Adrenal gland (tissue), 12 donors: ENCODE measurements around the gene PTPN14. TPM values are rescaled to one million over a fixed set of nuclear protein-coding genes. Genes with fewer than 3 reads are reported as not detected.

Experiments
- DNase-seq, 7 donors: peaks; one replicate each; pipeline ENCODE4 v3.0.0-alpha.2; 2019 to 2020
- H3K27ac ChIP-seq, 5 donors: fragments of 200-600 bp; sonication (generic) in 4 of 5; 1 replicate in 3 of 5; 2 replicates in 2 of 5; pipeline versions ENCODE4 v1.5.1 to v1.8.0; 2016 to 2020; ENCODE audit warnings: mild to moderate bottlenecking in 1 of 5
- H3K27me3 ChIP-seq: fragments of 200-600 bp; 2 replicates; pipeline ENCODE4 v1.8.0; 2021
- H3K36me3 ChIP-seq, 2 donors: fragments of 200-600 bp; replicated peaks in 1 of 2; 1 replicate in 1 of 2; 2 replicates in 1 of 2; pipeline versions ENCODE4 v1.5.1 to v1.8.0; 2018 to 2022
- H3K4me1 ChIP-seq, 2 donors: fragments of 200-600 bp; replicated peaks in 1 of 2; 1 replicate in 1 of 2; 2 replicates in 1 of 2; pipeline versions ENCODE4 v1.5.1 to v1.8.0; 2018 to 2021
- H3K4me3 ChIP-seq, 4 donors: fragments of 200-600 bp; sonication (generic) in 3 of 4; one replicate each; pipeline ENCODE4 v1.5.1; 2016 to 2018
- H3K9me3 ChIP-seq, 3 donors: fragments of 200-600 bp; sonication (generic) in 1 of 3; replicated peaks in 1 of 3; 1 replicate in 2 of 3; 2 replicates in 1 of 3; pipeline versions ENCODE4 v1.5.1 to v1.8.0; 2016 to 2021
- CTCF ChIP-seq, 6 experiments: fragments of 450-650 bp in 4 of 6; fragments of 200-600 bp in 2 of 6; sonication (generic) in 1 of 6; IDR thresholded peaks; 1 replicate in 5 of 6; 2 replicates in 1 of 6; pipeline versions ENCODE4 v1.5.1 to v1.8.0; 2016 to 2021; ENCODE audit warnings: antibody characterized with exemption in 6 of 6, mild to moderate bottlenecking in 2 of 6, moderate library complexity in 1 of 6
- POLR2A ChIP-seq, 2 donors: fragments of 450-650 bp; IDR thresholded peaks; one replicate each; pipeline ENCODE4 v1.6.1; 2017; ENCODE audit warnings: antibody characterized with exemption in 2 of 2, mild to moderate bottlenecking in 2 of 2, moderate library complexity in 1 of 2
- WGBS, 4 donors: extraction: QIAGEN DNeasy Blood & Tissue Kit in 2 of 4; methylation state at CpG; one replicate each; pipeline versions ENCODE4 v1.1.5 to v1.1.7; 2013 to 2017; 5-methylcytosine and 5-hydroxymethylcytosine counted together
- intact Hi-C, 2 donors: fragments of 100-400 bp; cut with DNase I; formaldehyde crosslinking; loops; one replicate each; pipeline versions ENCODE4 v1.14.1 to v1.15.0; 2022 to 2023
- polyA plus RNA-seq, 3 donors: library from polyadenylated mRNA; stranded (reverse); fragments of 200-250 nt in 2 of 3; fragments of 350-450 nt in 1 of 3; fragmentation: Illumina TruSeq in 1 of 3; extraction: RNeasy Lipid Tissue Mini Kit (QIAGEN cat#74804) in 1 of 3; gene quantifications; one replicate each; pipeline ENCODE4 v1.2.3, GENCODE V29; 2013 to 2014
- total RNA-seq, 9 donors: library from RNA; depleted of rRNA in 4 of 9; stranded (reverse); fragments of >200 nt in 4 of 9; fragments of 120-200 nt in 1 of 9; fragmentation: NEBNext Ultra II Directional in 1 of 9; extraction: Animal tissue kit (Norgen Biotek cat#: 25700) in 1 of 9; gene quantifications; one replicate each; pipeline versions ENCODE4 v1.1.0 to v1.2.4, GENCODE V29; 2013 to 2023
- donor health status: healthy with polysubstance abuse.
- donor health status: Bipolar disorder and iron deficiency.
- donor health status: DM: yes; HTN: yes; CAD: no.
- donor health status: DM: no; HTN: no; CAD: no.
- donor health status: DM: no; HTN: no; CAD: no.
- donor health status: DM: yes; HTN: yes; CAD: no.

PTPN14 gene
- total and polyA plus RNA-seq, 12 donors = 7.9 to 96.2 (median 32.0) TPM

DNA sequence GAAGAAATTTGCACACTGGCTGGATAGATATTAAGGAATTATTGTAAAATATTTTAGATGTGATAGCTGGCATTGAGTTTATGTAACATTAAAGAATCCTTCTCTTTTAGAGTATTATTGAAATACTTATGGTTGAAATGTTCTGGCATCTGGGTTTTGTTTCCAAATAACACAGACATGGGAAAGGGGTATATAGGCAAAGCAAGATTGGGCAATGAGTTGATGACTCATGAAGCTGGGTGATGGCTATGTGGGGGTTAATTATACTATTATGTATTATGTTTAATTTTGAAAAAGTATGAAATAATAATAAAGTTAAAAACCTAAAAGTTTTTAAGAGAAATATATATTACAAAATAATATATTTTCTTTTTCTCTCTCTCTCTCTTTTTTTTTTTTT lies 12.5 kb upstream of the PTPN14 start:
- H3K4me1 ChIP-seq = no peaks in the 10 kb centered on the region
- peaks cover 3% of the 10 kb centered on the region for H3K27me3 ChIP-seq
- H3K36me3 ChIP-seq = no peaks in the 10 kb centered on the region
- no peaks in the 10 kb centered on the region for H3K9me3 ChIP-seq
- no peak overlapping the region for H3K4me3 ChIP-seq
- no peak overlapping the region for H3K27ac ChIP-seq
- TF ChIP-seq POLR2A (IDR thresholded peaks at IDR 0.05) (no peak), CTCF (IDR thresholded peaks at IDR 0.05) (no peak)
- intact Hi-C loops = no loop called here
- DNase-seq = no peak

DNA sequence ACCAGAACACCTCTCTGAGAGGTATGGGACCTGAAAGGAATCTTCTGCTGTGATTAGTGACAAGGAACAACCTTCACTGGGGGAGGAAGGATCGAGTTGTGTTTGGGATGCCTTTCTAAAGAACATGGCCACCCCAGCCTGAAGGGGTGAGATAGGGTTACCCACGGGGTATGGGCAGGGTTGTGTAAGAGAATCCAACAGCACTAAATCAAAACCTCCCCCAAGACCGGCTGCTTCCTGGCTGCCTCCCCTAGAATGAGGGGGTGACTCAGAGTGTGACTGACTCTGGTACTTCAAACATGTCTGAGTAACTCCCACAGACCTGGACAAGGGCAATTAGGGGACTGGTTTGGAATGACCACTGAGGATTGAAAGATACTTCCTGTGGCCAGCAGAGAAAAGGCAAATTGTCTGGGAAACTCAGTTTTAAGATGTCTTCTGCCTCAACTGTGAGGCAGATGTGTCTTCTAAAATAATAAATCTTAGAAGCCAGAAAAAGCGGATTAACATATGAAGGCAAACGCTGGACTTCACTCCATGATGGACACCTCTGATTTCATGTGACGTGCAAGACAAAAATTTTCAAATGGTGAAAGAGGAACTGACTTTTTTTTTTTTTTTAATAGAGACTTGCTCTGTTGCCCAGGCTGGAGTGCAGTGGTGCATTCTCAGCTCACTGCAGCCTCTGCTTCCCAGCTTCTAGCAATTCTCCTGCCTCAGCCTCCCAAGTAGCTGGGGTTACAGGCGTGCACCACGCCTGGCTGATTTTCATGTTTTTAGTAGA lies 6.7 kb upstream of the PTPN14 start:
- TF ChIP-seq POLR2A (IDR thresholded peaks at IDR 0.05) (no peak), CTCF (IDR thresholded peaks at IDR 0.05) (no peak)
- Histone ChIP-seq H3K4me3 (no peak overlapping the region), H3K27me3 (peaks cover 3% of the 10 kb centered on the region), H3K27ac (no peak overlapping the region), H3K9me3 (no peaks in the 10 kb centered on the region), H3K4me1 (no peaks in the 10 kb centered on the region), H3K36me3 (no peaks in the 10 kb centered on the region)
- intact Hi-C loops = no loop called here
- 46 to 63% (median 55%) methylated on average over 8 of the region's 8 CpGs for WGBS, 4 donors
- DNase-seq = peak in 2 of 7 donors; percentile 28 to 31

DNA sequence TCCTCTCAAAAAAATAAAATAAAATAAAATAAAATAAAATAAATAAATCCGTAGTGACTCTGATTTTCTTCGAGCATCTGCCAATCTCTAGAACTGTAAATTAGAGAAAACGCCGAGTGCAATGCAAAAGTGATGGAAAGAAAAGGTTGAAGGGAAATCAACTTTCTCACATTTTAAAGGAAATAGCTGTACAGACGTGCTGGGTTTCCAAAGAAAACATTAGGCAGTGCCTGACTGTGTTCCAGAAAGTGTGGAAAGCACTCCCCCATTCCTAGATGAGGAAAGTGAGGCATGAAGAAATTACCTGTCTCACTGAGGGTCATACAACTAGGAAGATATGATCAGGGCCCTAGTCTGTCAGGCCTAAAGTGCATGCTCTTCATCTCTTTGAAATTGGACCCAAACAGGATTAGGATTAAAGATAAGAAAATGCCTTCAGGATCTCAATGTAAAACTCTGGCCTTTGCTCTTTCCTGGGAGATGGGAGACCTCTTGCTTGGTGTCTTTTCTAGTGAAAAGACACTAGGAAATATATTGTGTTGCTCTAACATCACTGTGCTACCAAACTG lies 1.8 kb upstream of the PTPN14 start:
- 80 to 91% (median 83%) methylated on average over 5 of the region's 5 CpGs for WGBS, 4 donors
- intact Hi-C loops = no loop called here

More for the DNA sequence above, 1.8 kb upstream of the PTPN14 start:
- peaks cover 19 to 20% of the 10 kb centered on the region in 2 donors for H3K4me1 ChIP-seq
- no peak for TF ChIP-seq CTCF (IDR thresholded peaks at IDR 0.05)
- no peak for TF ChIP-seq POLR2A (IDR thresholded peaks at IDR 0.05)
- H3K27ac ChIP-seq = peak overlapping the region in 2 of 5 donors; percentile 95 to 98
- no peaks in the 10 kb centered on the region for H3K27me3 ChIP-seq
- H3K4me3 ChIP-seq = no peak overlapping the region
- no peak for DNase-seq
- H3K36me3 ChIP-seq = no peaks in the 10 kb centered on the region
- no peaks in the 10 kb centered on the region for H3K9me3 ChIP-seq
